ENCODE results near the gene ASAP2. TPM values are rescaled to one million over a fixed set of nuclear protein-coding genes. Genes with fewer than 3 reads are reported as not detected.

The ASAP2 gene
- total RNA-seq, 1 experiment from 2014 or later, result 60.3 TPM

- H3K27me3 ChIP-seq (ENCODE audit: insufficient read depth, low read depth), result no peaks in the 10 kb centered on the region
- DNase-seq, result no peak
- H3K9me2 ChIP-seq (ENCODE audit: insufficient read depth), result no peaks in the 10 kb centered on the region
- H3K4me2 ChIP-seq, result no peak overlapping the region
- no peak overlapping the region for H3K27ac ChIP-seq
- no peak for TF ChIP-seq EZH2 (IDR thresholded peaks at IDR 0.05; ENCODE audit: low read depth)
- TF ChIP-seq CTCF (conservative IDR thresholded peaks at IDR 0.05), result no peak
- H4K20me1 ChIP-seq (ENCODE audit: insufficient read depth), result peaks cover 9% of the 10 kb centered on the region; the same call in 1 of the 2 replicates
- no peaks in the 10 kb centered on the region for H3K9me3 ChIP-seq (ENCODE audit: insufficient read depth, low read depth)
- no TSS peak for BruUV-seq (replicated peaks)
- no peak overlapping the region for H2AFZ ChIP-seq
- H3K4me3 ChIP-seq, result no peak overlapping the region
- intact Hi-C loops (cut with micrococcal nuclease; ENCODE audit: unreplicated experiment), result no loop called here
- CTCF ChIA-PET, result no interaction called here
- H3K4me1 ChIP-seq (replicated peaks; ENCODE audit: insufficient read depth), result no peaks in the 10 kb centered on the region
- peaks cover 10% of the 10 kb centered on the region; the same call in 1 of the 2 replicates for H3K36me3 ChIP-seq (ENCODE audit: low read depth)
- POLR2A ChIA-PET (ENCODE audit: unreplicated experiment), result no interaction called here
- peaks cover 59% of the 10 kb centered on the region for H3K79me2 ChIP-seq (ENCODE audit: low read depth)
- H3F3A ChIP-seq (ENCODE audit: insufficient read depth, low read depth), result peaks cover 48% of the 10 kb centered on the region; the same call in 1 of the 2 replicates
These were observed 92.8 kb downstream of the ASAP2 start for GRCh38 chr2:9299161-9300100.

GRCh38 chr2:9300214-9300613 is 93.6 kb downstream of the ASAP2 start:
- no TSS peak for BruUV-seq (replicated peaks)
- intact Hi-C loops (cut with micrococcal nuclease; ENCODE audit: unreplicated experiment), result no loop called here
- Histone ChIP-seq H3K4me3 (no peak overlapping the region), H3K27ac (no peak overlapping the region), H3K27me3 (ENCODE audit: insufficient read depth, low read depth) (no peaks in the 10 kb centered on the region), H3K9me3 (ENCODE audit: insufficient read depth, low read depth) (no peaks in the 10 kb centered on the region), H3K9me2 (ENCODE audit: insufficient read depth) (no peaks in the 10 kb centered on the region), H2AFZ (no peak overlapping the region), H3K4me1 (replicated peaks; ENCODE audit: insufficient read depth) (no peaks in the 10 kb centered on the region), H3K36me3 (ENCODE audit: low read depth) (peaks cover 10% of the 10 kb centered on the region; the same call in 1 of the 2 replicates), H4K20me1 (ENCODE audit: insufficient read depth) (peaks cover 9% of the 10 kb centered on the region; the same call in 1 of the 2 replicates), H3K79me2 (ENCODE audit: low read depth) (peaks cover 55% of the 10 kb centered on the region), H3K4me2 (no peak overlapping the region), H3F3A (ENCODE audit: insufficient read depth, low read depth) (peaks cover 42% of the 10 kb centered on the region; the same call in 1 of the 2 replicates)
- TF ChIP-seq EZH2 (IDR thresholded peaks at IDR 0.05; ENCODE audit: low read depth), result no peak
- no peak for TF ChIP-seq CTCF (conservative IDR thresholded peaks at IDR 0.05)
- ChIA-PET POLR2A (ENCODE audit: unreplicated experiment) (no interaction called here), CTCF (no interaction called here)
- DNase-seq, result no peak

GRCh38 chr2:9300829-9301453 is 94.3 kb downstream of the ASAP2 start:
- POLR2A ChIA-PET (ENCODE audit: unreplicated experiment), result interaction anchor here (0.6 kb wide), 1 partner anchor 9 kb away, joined by 4 read pairs; no protein-coding TSS in a partner anchor
- TF ChIP-seq EZH2 (IDR thresholded peaks at IDR 0.05; ENCODE audit: low read depth) (no peak), CTCF (conservative IDR thresholded peaks at IDR 0.05) (no peak)
- H3K79me2 ChIP-seq (ENCODE audit: low read depth), result peaks cover 47% of the 10 kb centered on the region
- intact Hi-C loops (cut with micrococcal nuclease; ENCODE audit: unreplicated experiment), result no loop called here
- peaks cover 40% of the 10 kb centered on the region; the same call in 1 of the 2 replicates for H3F3A ChIP-seq (ENCODE audit: insufficient read depth, low read depth)
- no peaks in the 10 kb centered on the region for H3K4me1 ChIP-seq (replicated peaks; ENCODE audit: insufficient read depth)
- peaks cover 4% of the 10 kb centered on the region; the same call in 1 of the 2 replicates for H4K20me1 ChIP-seq (ENCODE audit: insufficient read depth)
- no peaks in the 10 kb centered on the region for H3K9me3 ChIP-seq (ENCODE audit: insufficient read depth, low read depth)
- no peaks in the 10 kb centered on the region for H3K9me2 ChIP-seq (ENCODE audit: insufficient read depth)
- H3K36me3 ChIP-seq (ENCODE audit: low read depth), result peaks cover 10% of the 10 kb centered on the region; the same call in 1 of the 2 replicates
- no TSS peak for BruUV-seq (replicated peaks)
- H3K27ac ChIP-seq, result no peak overlapping the region
- no peak overlapping the region for H3K4me2 ChIP-seq
- DNase-seq, result no peak
- H2AFZ ChIP-seq, result no peak overlapping the region
- no peaks in the 10 kb centered on the region for H3K27me3 ChIP-seq (ENCODE audit: insufficient read depth, low read depth)
- H3K4me3 ChIP-seq, result no peak overlapping the region
- CTCF ChIA-PET, result no interaction called here

Measured in PC-9 (cell line).